ENCODE results near the gene FREM2.

The FREM2 gene

GRCh38 chr13:38872693-38873092 is 185.8 kb downstream of the FREM2 start:
- in situ Hi-C loops (cut with MboI; ENCODE audit: low pct_unique_long_range_greater_than_20kb, low sequenced_read_pairs): no loop called here
- peak; percentile 48 for DNase-seq

- in situ Hi-C loops (cut with MboI; ENCODE audit: low pct_unique_long_range_greater_than_20kb, low sequenced_read_pairs): no loop called here
- DNase-seq: no peak
These were observed 188.5 kb downstream of the FREM2 start for GRCh38 chr13:38875186-38875875.

- DNase-seq: no peak
- in situ Hi-C loops (cut with MboI; ENCODE audit: low pct_unique_long_range_greater_than_20kb, low sequenced_read_pairs): no loop called here
These were observed 192.4 kb downstream of the FREM2 start for GRCh38 chr13:38879278-38879677.

- no peak for DNase-seq
- in situ Hi-C loops (cut with MboI; ENCODE audit: low pct_unique_long_range_greater_than_20kb, low sequenced_read_pairs): no loop called here
These were observed 192.9 kb downstream of the FREM2 start for GRCh38 chr13:38879786-38880185.

GRCh38 chr13:38880397-38880796 is 193.5 kb downstream of the FREM2 start:
- in situ Hi-C loops (cut with MboI; ENCODE audit: low pct_unique_long_range_greater_than_20kb, low sequenced_read_pairs): no loop called here
- DNase-seq: no peak

- DNase-seq: no peak
- in situ Hi-C loops (cut with MboI; ENCODE audit: low pct_unique_long_range_greater_than_20kb, low sequenced_read_pairs): no loop called here
These were observed 196.9 kb downstream of the FREM2 start for GRCh38 chr13:38883783-38884182.

GRCh38 chr13:38888309-38888708 is 201.4 kb downstream of the FREM2 start:
- in situ Hi-C loops (cut with MboI; ENCODE audit: low pct_unique_long_range_greater_than_20kb, low sequenced_read_pairs): no loop called here
- DNase-seq: no peak

- in situ Hi-C loops (cut with MboI; ENCODE audit: low pct_unique_long_range_greater_than_20kb, low sequenced_read_pairs): no loop called here
- DNase-seq: no peak
These were observed 208.2 kb downstream of the FREM2 start for GRCh38 chr13:38895075-38895474.

GRCh38 chr13:38897521-38897920 is 210.6 kb downstream of the FREM2 start:
- DNase-seq: no peak
- in situ Hi-C loops (cut with MboI; ENCODE audit: low pct_unique_long_range_greater_than_20kb, low sequenced_read_pairs): no loop called here

- in situ Hi-C loops (cut with MboI; ENCODE audit: low pct_unique_long_range_greater_than_20kb, low sequenced_read_pairs): no loop called here
These were observed 211.6 kb downstream of the FREM2 start for GRCh38 chr13:38898481-38898880.

GRCh38 chr13:38899571-38899970 is 212.7 kb downstream of the FREM2 start:
- no peak for DNase-seq
- in situ Hi-C loops (cut with MboI; ENCODE audit: low pct_unique_long_range_greater_than_20kb, low sequenced_read_pairs): no loop called here

More at GRCh38 chr13:38898481-38898880, 211.6 kb downstream of the FREM2 start:
- DNase-seq: no peak

GRCh38 chr13:38900188-38900587 is 213.3 kb downstream of the FREM2 start:
- in situ Hi-C loops (cut with MboI; ENCODE audit: low pct_unique_long_range_greater_than_20kb, low sequenced_read_pairs): no loop called here
- DNase-seq: no peak

- no peak for DNase-seq
- in situ Hi-C loops (cut with MboI; ENCODE audit: low pct_unique_long_range_greater_than_20kb, low sequenced_read_pairs): no loop called here
These were observed 215.7 kb downstream of the FREM2 start for GRCh38 chr13:38902551-38902950.

GRCh38 chr13:38905081-38905480 is 218.2 kb downstream of the FREM2 start:
- DNase-seq: no peak
- in situ Hi-C loops (cut with MboI; ENCODE audit: low pct_unique_long_range_greater_than_20kb, low sequenced_read_pairs): no loop called here

- DNase-seq: no peak
- in situ Hi-C loops (cut with MboI; ENCODE audit: low pct_unique_long_range_greater_than_20kb, low sequenced_read_pairs): no loop called here
These were observed 219.0 kb downstream of the FREM2 start for GRCh38 chr13:38905861-38906260.

GRCh38 chr13:38908574-38908973 is 221.7 kb downstream of the FREM2 start:
- in situ Hi-C loops (cut with MboI; ENCODE audit: low pct_unique_long_range_greater_than_20kb, low sequenced_read_pairs): no loop called here
- no peak for DNase-seq

- in situ Hi-C loops (cut with MboI; ENCODE audit: low pct_unique_long_range_greater_than_20kb, low sequenced_read_pairs): no loop called here
These were observed 227.2 kb downstream of the FREM2 start for GRCh38 chr13:38914070-38914469.

GRCh38 chr13:38921081-38921480 is 234.2 kb downstream of the FREM2 start:
- DNase-seq: no peak
- in situ Hi-C loops (cut with MboI; ENCODE audit: low pct_unique_long_range_greater_than_20kb, low sequenced_read_pairs): no loop called here

More at GRCh38 chr13:38914070-38914469, 227.2 kb downstream of the FREM2 start:
- DNase-seq: no peak

GRCh38 chr13:38922170-38922569 is 235.3 kb downstream of the FREM2 start:
- no peak for DNase-seq
- in situ Hi-C loops (cut with MboI; ENCODE audit: low pct_unique_long_range_greater_than_20kb, low sequenced_read_pairs): no loop called here

GRCh38 chr13:38933786-38934185 is 246.9 kb downstream of the FREM2 start:
- no peak for DNase-seq
- in situ Hi-C loops (cut with MboI; ENCODE audit: low pct_unique_long_range_greater_than_20kb, low sequenced_read_pairs): no loop called here

All from KBM-7 (cell line).